ENCODE results near the gene CASZ1.

GRCh38 chr1:10608690-10609089 is 187.8 kb downstream of the CASZ1 start:
- TF ChIP-seq CTCF (IDR thresholded peaks at IDR 0.05 in 8 of 11, conservative IDR thresholded peaks at IDR 0.05 in 3 of 11) (no peak), POLR2AphosphoS5 (IDR thresholded peaks at IDR 0.05) (no peak)

All from spleen (tissue), 7 donors.